ENCODE measurements around the gene KL. TPM values are rescaled to one million over a fixed set of nuclear protein-coding genes. Genes with fewer than 3 reads are reported as not detected.

Gene KL
- total RNA-seq, 1 donor from 2014 or later = 12.5 TPM

DNA sequence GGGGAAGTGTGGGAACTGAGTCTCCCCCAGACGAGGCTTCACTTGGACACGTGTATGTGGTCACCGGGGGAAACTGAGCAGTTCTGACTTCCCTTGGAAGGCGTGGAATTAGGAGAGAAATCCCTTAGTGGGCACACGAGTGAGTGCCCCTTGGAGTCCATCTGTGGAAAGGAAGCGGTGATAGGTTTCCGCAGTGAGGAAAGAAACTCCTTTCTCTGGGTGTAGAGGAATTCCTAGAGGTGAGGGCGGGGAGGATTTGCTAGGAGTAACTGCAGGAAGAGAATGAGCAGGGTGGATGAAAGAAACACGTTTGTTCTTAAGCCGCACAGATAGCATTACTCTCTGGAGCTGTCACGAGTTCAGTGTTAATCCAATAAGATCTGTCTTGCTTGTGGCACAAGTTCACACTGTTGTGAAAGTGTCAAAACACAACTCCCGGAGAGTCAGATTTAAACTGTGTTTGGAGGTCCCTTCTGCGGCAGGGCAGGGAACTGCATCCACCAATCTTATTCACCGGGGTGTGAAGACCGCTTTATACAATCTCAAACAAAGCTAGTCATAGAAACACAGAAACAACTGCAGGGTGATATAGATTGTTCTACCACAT, 1.2 kb downstream of the KL start:
- H3K9me3 ChIP-seq = no peaks in the 10 kb centered on the region
- ATAC-seq (peak; percentile 84), DNase-seq (no peak)
- intact Hi-C loops (cut with DNase I) = no loop called here
- peaks cover 26% of the 10 kb centered on the region for H3K27me3 ChIP-seq
- H3K27ac ChIP-seq = peak overlapping the region; percentile 85
- peak; percentile 61 for TF ChIP-seq CTCF (IDR thresholded peaks at IDR 0.05)
- no peaks in the 10 kb centered on the region for H3K36me3 ChIP-seq
- H3K4me1 ChIP-seq = peaks cover 4% of the 10 kb centered on the region
- peak overlapping the region; percentile 59 for H3K4me3 ChIP-seq

GRCh38 chr13:33018886-33019285, 2.7 kb downstream of the KL start:
- H3K4me3 ChIP-seq = no peak overlapping the region
- intact Hi-C loops (cut with DNase I) = no loop called here
- peaks cover 26% of the 10 kb centered on the region for H3K27me3 ChIP-seq
- no peak overlapping the region for H3K27ac ChIP-seq
- no peaks in the 10 kb centered on the region for H3K9me3 ChIP-seq
- DNase-seq (no peak), ATAC-seq (no peak)
- TF ChIP-seq CTCF (IDR thresholded peaks at IDR 0.05) = no peak
- peaks cover 4% of the 10 kb centered on the region for H3K4me1 ChIP-seq
- no peaks in the 10 kb centered on the region for H3K36me3 ChIP-seq

- TF ChIP-seq CTCF (IDR thresholded peaks at IDR 0.05) = no peak
Observed at GRCh38 chr13:33022986-33023385, 6.8 kb downstream of the KL start.

GRCh38 chr13:33025220-33025744, 9.1 kb downstream of the KL start:
- no peak for ATAC-seq
- no peaks in the 10 kb centered on the region for H3K36me3 ChIP-seq
- H3K27me3 ChIP-seq = no peaks in the 10 kb centered on the region
- no peaks in the 10 kb centered on the region for H3K9me3 ChIP-seq
- intact Hi-C loops (cut with DNase I) = no loop called here
- TF ChIP-seq CTCF (IDR thresholded peaks at IDR 0.05) = no peak
- no peak overlapping the region for H3K4me3 ChIP-seq
- DNase-seq = no peak
- no peak overlapping the region for H3K27ac ChIP-seq
- no peaks in the 10 kb centered on the region for H3K4me1 ChIP-seq

More at GRCh38 chr13:33022986-33023385, 6.8 kb downstream of the KL start:
- no peaks in the 10 kb centered on the region for H3K27me3 ChIP-seq
- no peak for DNase-seq
- ATAC-seq = no peak
- no peak overlapping the region for H3K4me3 ChIP-seq
- no peaks in the 10 kb centered on the region for H3K9me3 ChIP-seq
- no peaks in the 10 kb centered on the region for H3K36me3 ChIP-seq
- H3K27ac ChIP-seq = no peak overlapping the region
- intact Hi-C loops (cut with DNase I) = no loop called here
- H3K4me1 ChIP-seq = no peaks in the 10 kb centered on the region

GRCh38 chr13:33026489-33027152, 10.4 kb downstream of the KL start:
- Histone ChIP-seq H3K27ac (no peak overlapping the region), H3K36me3 (no peaks in the 10 kb centered on the region), H3K27me3 (no peaks in the 10 kb centered on the region), H3K4me3 (no peak overlapping the region), H3K9me3 (no peaks in the 10 kb centered on the region), H3K4me1 (no peaks in the 10 kb centered on the region)
- no peak for ATAC-seq
- TF ChIP-seq CTCF (IDR thresholded peaks at IDR 0.05) = no peak
- intact Hi-C loops (cut with DNase I) = no loop called here
- DNase-seq = no peak

All from upper lobe of right lung (tissue), 1 donor.